ENCODE measurements around the gene KTN1.

Gene KTN1

DNA sequence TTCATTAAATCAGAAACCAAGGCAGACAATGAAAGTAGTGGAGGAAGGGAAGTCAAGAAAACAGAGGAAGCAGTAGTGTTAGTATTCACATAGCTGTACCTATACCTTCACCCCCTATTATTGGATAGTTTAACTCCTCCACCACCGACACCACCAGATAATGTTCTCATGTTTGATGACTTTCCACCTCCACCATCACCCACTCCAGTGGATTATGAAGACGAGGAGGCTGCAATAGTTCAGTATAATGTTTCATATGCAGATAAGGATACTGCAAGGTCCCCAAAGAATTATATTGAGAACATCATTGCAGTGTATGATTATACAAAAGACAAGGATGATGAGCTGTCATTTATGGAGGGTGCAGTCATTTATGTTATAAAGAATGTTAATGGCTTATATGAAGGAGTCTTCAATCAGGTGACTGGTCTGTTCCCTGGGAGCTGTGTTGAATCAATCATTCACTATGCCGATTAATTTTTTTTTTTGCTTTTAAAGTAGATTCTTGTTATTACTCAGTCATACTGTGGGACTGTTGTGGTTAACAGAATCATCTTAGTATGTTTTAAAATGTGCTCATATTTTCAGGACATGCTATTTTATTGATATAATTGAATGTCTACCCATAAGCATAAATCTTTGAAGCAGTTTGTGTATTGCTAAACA is 32.2 kb upstream of the KTN1 start:
- no peak for DNase-seq (ENCODE audit: low spot score)
- in situ Hi-C loops (cut with MboI; ENCODE audit: low sequenced_read_pairs, unreplicated experiment): no loop called here
- TF ChIP-seq, protein P1, sequence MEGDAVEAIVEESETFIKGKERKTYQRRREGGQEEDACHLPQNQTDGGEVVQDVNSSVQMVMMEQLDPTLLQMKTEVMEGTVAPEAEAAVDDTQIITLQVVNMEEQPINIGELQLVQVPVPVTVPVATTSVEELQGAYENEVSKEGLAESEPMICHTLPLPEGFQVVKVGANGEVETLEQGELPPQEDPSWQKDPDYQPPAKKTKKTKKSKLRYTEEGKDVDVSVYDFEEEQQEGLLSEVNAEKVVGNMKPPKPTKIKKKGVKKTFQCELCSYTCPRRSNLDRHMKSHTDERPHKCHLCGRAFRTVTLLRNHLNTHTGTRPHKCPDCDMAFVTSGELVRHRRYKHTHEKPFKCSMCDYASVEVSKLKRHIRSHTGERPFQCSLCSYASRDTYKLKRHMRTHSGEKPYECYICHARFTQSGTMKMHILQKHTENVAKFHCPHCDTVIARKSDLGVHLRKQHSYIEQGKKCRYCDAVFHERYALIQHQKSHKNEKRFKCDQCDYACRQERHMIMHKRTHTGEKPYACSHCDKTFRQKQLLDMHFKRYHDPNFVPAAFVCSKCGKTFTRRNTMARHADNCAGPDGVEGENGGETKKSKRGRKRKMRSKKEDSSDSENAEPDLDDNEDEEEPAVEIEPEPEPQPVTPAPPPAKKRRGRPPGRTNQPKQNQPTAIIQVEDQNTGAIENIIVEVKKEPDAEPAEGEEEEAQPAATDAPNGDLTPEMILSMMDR (IDR thresholded peaks at IDR 0.05; ENCODE audit: borderline replicate concordance, control extremely low read depth, extremely low read depth, insufficient read depth, missing control alignments): no peak

DNA sequence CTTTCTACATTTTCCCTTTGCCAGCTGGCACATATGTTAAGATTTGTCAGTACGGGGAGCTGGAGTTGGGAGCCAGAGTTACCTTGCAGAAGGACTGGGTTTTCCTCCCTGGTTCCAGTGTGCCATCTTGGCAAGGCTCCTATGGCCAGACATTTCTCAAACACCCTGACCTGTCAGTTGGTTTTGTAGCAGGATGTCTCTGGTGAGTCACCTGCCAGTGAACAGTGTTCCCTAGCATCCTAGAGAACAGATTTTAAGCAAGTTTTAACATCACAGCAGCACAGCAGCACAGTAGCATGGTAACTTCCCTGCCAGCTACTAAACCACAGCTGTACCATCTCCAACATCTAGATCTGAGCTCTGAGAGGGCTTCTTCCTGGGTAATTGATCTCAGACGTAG is 26.2 kb upstream of the KTN1 start:
- TF ChIP-seq, protein P1 (IDR thresholded peaks at IDR 0.05; ENCODE audit: borderline replicate concordance, control extremely low read depth, extremely low read depth, insufficient read depth, missing control alignments): no peak
- DNase-seq (ENCODE audit: low spot score): no peak
- in situ Hi-C loops (cut with MboI; ENCODE audit: low sequenced_read_pairs, unreplicated experiment): no loop called here

GRCh38 chr14:55556929-55557623 is 22.9 kb upstream of the KTN1 start:
- no peak for DNase-seq (ENCODE audit: low spot score)
- in situ Hi-C loops (cut with MboI; ENCODE audit: low sequenced_read_pairs, unreplicated experiment): no loop called here
- TF ChIP-seq, protein P1 (IDR thresholded peaks at IDR 0.05; ENCODE audit: borderline replicate concordance, control extremely low read depth, extremely low read depth, insufficient read depth, missing control alignments): no peak

DNA sequence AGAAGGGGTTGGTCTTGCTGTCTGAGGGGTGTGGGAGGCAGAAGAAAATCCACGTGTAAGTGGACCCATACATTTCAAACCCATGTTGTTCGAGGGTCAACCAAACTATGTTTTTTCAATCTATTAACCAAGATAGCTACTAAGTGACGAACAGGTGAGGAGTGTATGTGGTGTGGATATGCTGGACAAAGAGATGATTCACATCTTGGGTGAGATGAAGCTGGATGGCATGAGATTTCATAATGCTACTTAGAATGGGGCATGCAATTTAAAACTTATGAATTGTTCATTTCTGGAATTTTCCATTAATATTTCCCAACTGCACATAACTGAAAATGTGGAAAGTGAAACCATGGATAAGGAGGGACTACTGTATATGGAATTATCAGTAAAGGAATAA is 17.9 kb upstream of the KTN1 start:
- TF ChIP-seq, protein P1 (IDR thresholded peaks at IDR 0.05; ENCODE audit: borderline replicate concordance, control extremely low read depth, extremely low read depth, insufficient read depth, missing control alignments): no peak
- in situ Hi-C loops (cut with MboI; ENCODE audit: low sequenced_read_pairs, unreplicated experiment): no loop called here

DNA sequence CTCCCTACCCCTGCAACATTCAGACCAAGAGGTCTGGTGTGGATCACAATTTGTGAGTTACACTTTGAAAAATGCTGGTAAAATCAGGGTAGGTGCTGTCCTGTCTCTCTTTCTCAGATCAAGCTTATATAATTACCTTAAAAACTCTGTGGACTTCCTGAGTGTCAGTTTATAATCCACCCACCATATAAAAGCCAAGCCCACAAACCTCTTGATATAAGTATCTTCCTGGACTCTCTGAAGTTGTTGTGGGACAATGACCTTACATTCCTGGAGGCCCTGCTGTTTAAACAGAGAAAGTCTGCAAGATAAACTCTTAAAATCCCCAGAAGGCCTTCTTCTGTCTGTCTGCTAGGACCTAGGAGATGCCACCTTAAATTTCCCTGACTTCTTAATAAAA is 11.4 kb upstream of the KTN1 start:
- in situ Hi-C loops (cut with MboI; ENCODE audit: low sequenced_read_pairs, unreplicated experiment): no loop called here
- DNase-seq (ENCODE audit: low spot score): no peak
- TF ChIP-seq, protein P1 (IDR thresholded peaks at IDR 0.05; ENCODE audit: borderline replicate concordance, control extremely low read depth, extremely low read depth, insufficient read depth, missing control alignments): no peak

More for the DNA sequence above, 17.9 kb upstream of the KTN1 start:
- DNase-seq (ENCODE audit: low spot score): no peak

DNA sequence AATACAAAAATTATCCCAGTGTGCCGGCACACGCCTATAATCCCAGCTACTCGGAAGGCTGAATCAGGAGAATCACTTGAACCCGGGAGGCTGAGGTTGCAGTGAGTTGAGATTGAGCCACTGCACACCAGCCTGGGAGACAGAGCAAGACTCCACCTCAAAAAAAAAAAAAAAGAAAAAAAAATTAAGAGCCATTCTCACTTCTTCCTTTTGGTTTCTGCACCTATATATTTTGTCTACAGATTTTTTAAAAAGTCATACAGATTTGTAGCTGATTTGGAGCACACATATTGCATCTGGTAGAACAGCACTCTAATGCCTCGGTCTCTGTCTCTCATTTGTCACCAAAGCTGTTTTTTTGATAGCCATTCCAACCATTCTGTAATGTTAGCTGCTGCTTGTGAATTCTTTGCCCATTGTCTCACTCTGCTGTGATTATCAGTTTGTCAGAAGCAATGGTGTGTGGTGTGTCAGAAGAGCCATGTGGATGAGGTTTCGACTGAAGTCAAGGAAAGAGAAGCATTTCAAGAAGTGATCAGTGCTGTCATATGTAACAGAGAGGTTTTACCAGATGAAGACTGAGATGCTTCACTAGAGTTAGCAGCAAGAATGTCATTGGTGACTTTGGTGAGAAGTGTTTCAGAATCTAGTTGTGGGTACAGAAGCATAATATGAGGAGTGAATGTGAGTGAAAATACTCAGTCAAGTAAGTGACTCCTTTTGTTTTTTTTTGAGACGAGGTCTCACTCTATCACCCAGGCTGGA is 8.7 kb upstream of the KTN1 start:
- TF ChIP-seq, protein P1 (IDR thresholded peaks at IDR 0.05; ENCODE audit: borderline replicate concordance, control extremely low read depth, extremely low read depth, insufficient read depth, missing control alignments): no peak
- in situ Hi-C loops (cut with MboI; ENCODE audit: low sequenced_read_pairs, unreplicated experiment): no loop called here
- DNase-seq (ENCODE audit: low spot score): peak; percentile 30
